H9 (cell line): ENCODE results near the gene PRSS2. TPM values are rescaled to one million over a fixed set of nuclear protein-coding genes. Genes with fewer than 3 reads are reported as not detected.

Experiments
- DNase-seq: peaks from one replicate; pipeline ENCODE4 v3.0.0-alpha.2; 2017
- H2AFZ ChIP-seq: one replicate; pipeline ENCODE4 v1.6.1; 2013; ENCODE audit warnings: mild to moderate bottlenecking, low read length, control low read depth, moderate library complexity
- H2AK5ac ChIP-seq: 2 replicates; pipeline ENCODE4 v1.6.1; 2013; ENCODE audit warnings: low read length, control low read depth, mixed read lengths; ENCODE audit not compliant: insufficient read length
- H2BK120ac ChIP-seq: one replicate; pipeline ENCODE4 v1.6.1; 2013; ENCODE audit warnings: low read depth, mild to moderate bottlenecking, low read length, control low read depth, inconsistent platforms; ENCODE audit not compliant: poor library complexity, severe bottlenecking
- H2BK12ac ChIP-seq: 2 replicates; pipeline ENCODE4 v1.6.1; 2013; ENCODE audit warnings: low read length, control low read depth, mixed read lengths, low read depth; ENCODE audit not compliant: insufficient read length
- H2BK15ac ChIP-seq: 2 replicates; pipeline ENCODE4 v1.6.1; 2013; ENCODE audit warnings: low read depth, low read length, control low read depth
- H2BK20ac ChIP-seq: one replicate; pipeline ENCODE4 v1.6.1; 2013; ENCODE audit warnings: low read depth, mild to moderate bottlenecking, low read length, control low read depth, inconsistent platforms; ENCODE audit not compliant: poor library complexity, severe bottlenecking
- H2BK5ac ChIP-seq: 2 replicates; pipeline ENCODE4 v1.6.1; 2013; ENCODE audit warnings: low read length, control low read depth, mixed read lengths; ENCODE audit not compliant: insufficient read length
- H3K14ac ChIP-seq: 2 replicates; pipeline ENCODE4 v1.6.1; 2013; ENCODE audit warnings: low read length, control low read depth; ENCODE audit not compliant: insufficient read depth
- H3K18ac ChIP-seq: 2 replicates; pipeline ENCODE4 v1.6.1; 2013; ENCODE audit warnings: low read depth, mild to moderate bottlenecking, mixed read lengths, low read length, control low read depth; ENCODE audit not compliant: insufficient read length
- H3K23ac ChIP-seq: 2 replicates; pipeline ENCODE4 v1.6.1; 2013; ENCODE audit warnings: low read length, control low read depth, mixed read lengths, low read depth; ENCODE audit not compliant: insufficient read length
- H3K23me2 ChIP-seq: 2 replicates; pipeline ENCODE4 v1.6.1; 2013; ENCODE audit warnings: low read depth, mild to moderate bottlenecking, mixed read lengths, low read length, control low read depth; ENCODE audit not compliant: insufficient read length, poor library complexity, severe bottlenecking
- H3K27ac ChIP-seq: 2 replicates; pipeline ENCODE4 v1.5.1; 2013; ENCODE audit warnings: low read length, control low read depth, mixed read lengths, low read depth; ENCODE audit not compliant: insufficient read length
- H3K27me3 ChIP-seq: 2 replicates; pipeline ENCODE4 v1.6.1; 2013; ENCODE audit warnings: low read length, control low read depth, inconsistent platforms; ENCODE audit not compliant: insufficient read depth
- H3K4ac ChIP-seq: 2 replicates; pipeline ENCODE4 v1.6.1; 2013; ENCODE audit warnings: low read depth, mild to moderate bottlenecking, control low read depth, inconsistent platforms, low read length, moderate library complexity
- H3K4me1 ChIP-seq: 2 replicates; pipeline ENCODE4 v1.6.1; 2013; ENCODE audit warnings: low read length, control low read depth, inconsistent platforms; ENCODE audit not compliant: insufficient read depth
- H3K4me2 ChIP-seq: 2 replicates; pipeline ENCODE4 v1.6.1; 2013; ENCODE audit warnings: low read length, control low read depth, mixed read lengths; ENCODE audit not compliant: insufficient read length, insufficient read depth
- H3K56ac ChIP-seq: 2 replicates; pipeline ENCODE4 v1.6.1; 2013; ENCODE audit warnings: low read depth, mild to moderate bottlenecking, mixed read lengths, low read length, control low read depth; ENCODE audit not compliant: insufficient read length
- H3K79me1 ChIP-seq: 2 replicates; pipeline ENCODE4 v1.6.1; 2013; ENCODE audit warnings: low read depth, mild to moderate bottlenecking, moderate library complexity, low read length, control low read depth, inconsistent platforms; ENCODE audit not compliant: insufficient read depth, poor library complexity, severe bottlenecking
- H3K79me2 ChIP-seq: 2 replicates; pipeline ENCODE4 v1.6.1; 2013; ENCODE audit warnings: low read length, control low read depth, inconsistent platforms; ENCODE audit not compliant: insufficient read depth
- H3K9ac ChIP-seq: 2 replicates; pipeline ENCODE4 v1.6.1; 2013; ENCODE audit warnings: low read length, control low read depth, mixed read lengths; ENCODE audit not compliant: insufficient read length; ENCODE audit errors: extremely low read depth
- H3K9me3 ChIP-seq: one replicate; pipeline ENCODE4 v1.6.1; 2013; ENCODE audit warnings: low read depth, low read length, inconsistent platforms; ENCODE audit not compliant: control insufficient read depth
- H3T11ph ChIP-seq: one replicate; pipeline ENCODE4 v1.6.1; 2013; ENCODE audit warnings: mild to moderate bottlenecking, low read length, control low read depth, inconsistent platforms
- H4K20me1 ChIP-seq: one replicate; pipeline ENCODE4 v1.6.1; 2013; ENCODE audit not compliant: control insufficient read depth, insufficient read length, insufficient read depth
- H4K5ac ChIP-seq: 2 replicates; pipeline ENCODE4 v1.6.1; 2013; ENCODE audit warnings: low read depth, mild to moderate bottlenecking, mixed read lengths, low read length, control low read depth; ENCODE audit not compliant: insufficient read length
- H4K8ac ChIP-seq: replicated peaks from 2 replicates; pipeline ENCODE4 v1.6.1; 2013; ENCODE audit warnings: low read length, control low read depth, mixed read lengths, low read depth; ENCODE audit not compliant: insufficient read length
- H4K91ac ChIP-seq: 2 replicates; pipeline ENCODE4 v1.6.1; 2013; ENCODE audit warnings: low read depth, mild to moderate bottlenecking, moderate library complexity, mixed read lengths, low read length, control low read depth; ENCODE audit not compliant: insufficient read length
- H3K27ac Mint-ChIP-seq, 3 experiments: 2 replicates in 2 of 3; 3 replicates in 1 of 3; pipeline ENCODE4 v1.8.0; 2020 to 2021; ENCODE audit warnings: mixed read lengths in 3 of 3, mild to moderate bottlenecking in 1 of 3, moderate library complexity in 1 of 3
- H3K27me3 Mint-ChIP-seq: 2 replicates; pipeline ENCODE4 v1.8.0; 2021; ENCODE audit warnings: low read depth, mild to moderate bottlenecking, moderate library complexity, mixed read lengths
- H3K36me3 Mint-ChIP-seq, 3 experiments: 2 replicates in 2 of 3; 3 replicates in 1 of 3; pipeline ENCODE4 v1.8.0; 2020 to 2021; ENCODE audit warnings: low read depth in 3 of 3, mixed read lengths in 3 of 3; ENCODE audit not compliant: insufficient read depth in 1 of 3
- H3K4me1 Mint-ChIP-seq, 2 experiments: 2 replicates each; pipeline ENCODE4 v1.8.0; 2020; ENCODE audit warnings: mixed read lengths in 2 of 2
- H3K4me3 Mint-ChIP-seq, 2 experiments: 2 replicates in 1 of 2; 3 replicates in 1 of 2; pipeline ENCODE4 v1.8.0; 2020 to 2021; ENCODE audit warnings: mild to moderate bottlenecking in 2 of 2, mixed read lengths in 2 of 2, moderate library complexity in 1 of 2
- H3K9me3 Mint-ChIP-seq, 2 experiments: 2 replicates in 1 of 2; 3 replicates in 1 of 2; pipeline ENCODE4 v1.8.0; 2020; ENCODE audit warnings: mild to moderate bottlenecking in 2 of 2, mixed read lengths in 2 of 2, moderate library complexity in 1 of 2
- WGBS: extraction: QIAGEN DNeasy Blood & Tissue Kit; methylation state at CpG from one replicate; pipeline ENCODE4 v1.1.7; 2013; ENCODE audit warnings: missing lambda C conversion rate, low lambda C conversion rate, mixed read lengths; ENCODE audit not compliant: insufficient read length; ENCODE audit errors: extremely low coverage; 5-methylcytosine and 5-hydroxymethylcytosine counted together
- total RNA-seq: library from RNA; stranded (reverse); gene quantifications from 2 replicates; pipeline ENCODE4 v1.2.1, GENCODE V29; 2021
- TF ChIP-seq, protein P1 (sequence below): fragments of 200-600 bp; sonication (generic); conservative IDR thresholded peaks from 3 replicates; pipeline ENCODE4 v1.8.0; 2021; ENCODE audit warnings: antibody characterized with exemption, mild to moderate bottlenecking

The PRSS2 gene
- total RNA-seq, 1 experiment from 2014 or later, result not detected

DNA sequence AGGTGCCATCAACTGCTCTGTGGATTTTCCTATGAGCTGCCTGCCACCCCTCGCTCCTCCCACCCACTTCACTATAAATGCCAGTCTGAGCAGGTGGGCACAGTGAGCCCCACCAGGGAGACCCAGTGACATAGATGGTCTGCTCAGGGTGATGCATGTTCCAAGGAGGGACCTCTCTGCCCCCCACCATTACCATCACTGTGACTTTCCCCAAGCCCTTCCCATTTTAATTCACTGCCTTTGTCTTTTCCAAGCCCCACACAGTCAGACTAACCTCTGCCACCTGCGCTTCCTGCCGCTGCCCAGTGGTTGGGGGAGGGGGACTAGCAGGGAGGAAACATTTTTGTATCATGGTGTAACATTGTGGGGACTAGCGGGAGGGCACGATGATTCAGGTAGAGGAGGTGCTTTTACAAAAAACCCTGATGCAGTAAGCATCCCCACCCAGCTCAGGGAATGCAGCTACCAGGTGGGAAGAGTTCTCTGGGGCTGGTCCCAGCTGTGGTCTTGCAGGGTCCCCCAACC, 24.6 kb downstream of the PRSS2 start:
- no CpG with 5 or more reads among the region's 5 CpGs for WGBS
- no peaks in the 10 kb centered on the region for H3K79me2 ChIP-seq
- H3K23me2 ChIP-seq, result peaks cover 15% of the 10 kb centered on the region
- H3K27ac ChIP-seq, result no peak overlapping the region
- no peak overlapping the region for H2BK120ac ChIP-seq
- H3K9me3 ChIP-seq, result no peaks in the 10 kb centered on the region
- H3K4me2 ChIP-seq, result peak overlapping the region; percentile 43
- peaks cover 78% of the 10 kb centered on the region for H3K27me3 Mint-ChIP-seq
- no peaks in the 10 kb centered on the region for H3K79me1 ChIP-seq
- no peak overlapping the region for H3T11ph ChIP-seq
- H3K4ac ChIP-seq, result no peak overlapping the region
- TF ChIP-seq, protein P1, sequence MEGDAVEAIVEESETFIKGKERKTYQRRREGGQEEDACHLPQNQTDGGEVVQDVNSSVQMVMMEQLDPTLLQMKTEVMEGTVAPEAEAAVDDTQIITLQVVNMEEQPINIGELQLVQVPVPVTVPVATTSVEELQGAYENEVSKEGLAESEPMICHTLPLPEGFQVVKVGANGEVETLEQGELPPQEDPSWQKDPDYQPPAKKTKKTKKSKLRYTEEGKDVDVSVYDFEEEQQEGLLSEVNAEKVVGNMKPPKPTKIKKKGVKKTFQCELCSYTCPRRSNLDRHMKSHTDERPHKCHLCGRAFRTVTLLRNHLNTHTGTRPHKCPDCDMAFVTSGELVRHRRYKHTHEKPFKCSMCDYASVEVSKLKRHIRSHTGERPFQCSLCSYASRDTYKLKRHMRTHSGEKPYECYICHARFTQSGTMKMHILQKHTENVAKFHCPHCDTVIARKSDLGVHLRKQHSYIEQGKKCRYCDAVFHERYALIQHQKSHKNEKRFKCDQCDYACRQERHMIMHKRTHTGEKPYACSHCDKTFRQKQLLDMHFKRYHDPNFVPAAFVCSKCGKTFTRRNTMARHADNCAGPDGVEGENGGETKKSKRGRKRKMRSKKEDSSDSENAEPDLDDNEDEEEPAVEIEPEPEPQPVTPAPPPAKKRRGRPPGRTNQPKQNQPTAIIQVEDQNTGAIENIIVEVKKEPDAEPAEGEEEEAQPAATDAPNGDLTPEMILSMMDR, result no peak
- H4K91ac ChIP-seq, result no peak overlapping the region
- no peaks in the 10 kb centered on the region for H4K20me1 ChIP-seq
- no peak overlapping the region for H2BK12ac ChIP-seq
- no peak overlapping the region for H3K9ac ChIP-seq
- H3K4me1 Mint-ChIP-seq, result peaks cover 54 to 58% of the 10 kb centered on the region in 2 experiments
- peaks cover 20% of the 10 kb centered on the region; the same call in 1 of the 2 replicates for H3K27me3 ChIP-seq
- no peak overlapping the region for H2AFZ ChIP-seq
- no peak overlapping the region for H3K56ac ChIP-seq
- H4K8ac ChIP-seq, result no peak overlapping the region
- H4K5ac ChIP-seq, result no peak overlapping the region
- H2BK15ac ChIP-seq, result no peak overlapping the region
- H3K4me1 ChIP-seq, result peaks cover 12% of the 10 kb centered on the region; the same call in 1 of the 2 replicates
- H3K4me3 Mint-ChIP-seq, result peak overlapping the region; percentile 67 to 85
- H3K27ac Mint-ChIP-seq, result peak overlapping the region in 1 of 3 experiments; percentile 60; a peak in 1 of 7 replicates
- no peaks in the 10 kb centered on the region for H3K9me3 Mint-ChIP-seq
- no peaks in the 10 kb centered on the region; a peak in 1 of 7 replicates for H3K36me3 Mint-ChIP-seq
- H3K14ac ChIP-seq, result no peak overlapping the region
- no peak overlapping the region for H3K23ac ChIP-seq
- no peak overlapping the region for H2BK20ac ChIP-seq
- H2AK5ac ChIP-seq, result no peak overlapping the region
- H3K18ac ChIP-seq, result no peak overlapping the region
- H2BK5ac ChIP-seq, result no peak overlapping the region
- peak; percentile 84 for DNase-seq
